HG03066 (cell line): ENCODE data around the gene PHYHIPL.

ENCODE experiments used
- ATAC-seq: cut with Tn5 transposase; IDR thresholded peaks from one replicate; pipeline ENCODE4 v1.9.1; 2021; ENCODE audit warnings: low read depth; ENCODE audit not compliant: unreplicated experiment

The PHYHIPL gene

DNA sequence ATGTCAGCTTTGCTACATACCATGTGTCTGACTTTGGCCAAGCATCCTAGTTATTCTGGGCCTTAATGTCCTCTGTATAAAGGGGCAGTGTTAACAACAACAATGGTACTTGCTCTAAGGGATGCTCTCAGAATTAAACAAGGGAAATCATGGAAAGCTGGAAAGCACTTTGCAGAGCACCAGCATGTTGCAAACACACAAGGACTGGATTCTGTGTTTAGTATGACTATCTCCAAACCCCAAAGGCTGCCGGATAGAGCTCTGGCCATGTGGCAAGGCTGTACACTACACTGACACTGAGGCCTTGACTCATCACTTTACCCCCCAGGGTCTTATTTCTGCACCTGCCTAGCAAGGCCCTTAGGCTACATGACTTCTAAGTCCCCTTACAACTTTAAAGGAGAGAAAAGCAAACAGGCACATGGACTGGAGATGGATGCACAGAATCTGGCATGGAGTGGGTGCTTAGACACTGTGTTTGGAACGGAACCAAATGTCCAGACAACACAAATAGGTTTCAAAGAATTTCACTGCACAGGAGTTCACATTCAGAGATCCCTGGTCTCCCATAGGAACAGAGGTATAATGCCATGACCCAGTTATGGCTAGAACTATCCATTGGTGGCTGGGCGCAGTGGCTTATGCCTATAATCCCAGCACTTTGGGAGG is 111.3 kb downstream of the PHYHIPL start:
- ATAC-seq: no peak

GRCh38 chr10:59289853-59290252 is 113.4 kb downstream of the PHYHIPL start:
- ATAC-seq: no peak

- ATAC-seq: no peak
Observed at GRCh38 chr10:59290448-59290847, 114.0 kb downstream of the PHYHIPL start.
